ENCODE results near the gene CD247. TPM values are rescaled to one million over a fixed set of nuclear protein-coding genes. Genes with fewer than 3 reads are reported as not detected.

Gene CD247
- total and polyA plus RNA-seq, 9 of the 15 experiments (the other 6 are each of a cell fraction or from before 2014, with no cell fraction given) = 0.08 to 0.42 (median 0.28) TPM; not detected in 5

- H3K79me2 ChIP-seq (ENCODE audit: control insufficient read depth, insufficient read depth, low read length) = no peaks in the 10 kb centered on the region
- no peak overlapping the region for H3K4me2 ChIP-seq (ENCODE audit: insufficient read depth, low read length)
- WGBS (ENCODE audit: insufficient coverage, low coverage, missing lambda C conversion rate) = 50% methylated on average over 5 of the region's 5 CpGs
- ATAC-seq (no peak), FAIRE-seq (no peak), DNase-seq (ENCODE audit: extremely low read depth in 1 of 4, low spot score in 3 of 4) (no peak)
- no TSS peak for BruUV-seq (replicated peaks)
- H4K20me1 ChIP-seq (replicated peaks; ENCODE audit: control insufficient read depth, insufficient read depth, low read length) = no peaks in the 10 kb centered on the region
- in situ Hi-C loops (cut with MboI) = no loop called here
- intact Hi-C loops (cut with micrococcal nuclease) = no loop called here
- H3K27me3 ChIP-seq (ENCODE audit: control insufficient read depth in 2 of 2, insufficient read depth in 2 of 2, low read length in 2 of 2) = no peaks in the 10 kb centered on the region
- POLR2A ChIA-PET = no interaction called here
- TF ChIP-seq ZNF311 (CRISPR knock-in tag; IDR thresholded peaks at IDR 0.05) (no peak), TFE3 (CRISPR knock-in tag; IDR thresholded peaks at IDR 0.05) (peak; percentile 70)
- no peak overlapping the region for H3K4me3 ChIP-seq
- no peaks in the 10 kb centered on the region for H3K36me3 ChIP-seq (ENCODE audit: control insufficient read depth, insufficient read depth, low read length)
- H3K9me3 ChIP-seq (replicated peaks; ENCODE audit: control insufficient read depth, insufficient read depth, low read depth, low read length) = no peaks in the 10 kb centered on the region
- no peaks in the 10 kb centered on the region for H3K9me1 ChIP-seq (ENCODE audit: control insufficient read depth, insufficient read depth, low read length)
- H3K27ac ChIP-seq (ENCODE audit: extremely low read depth, low read depth, low read length) = no peak overlapping the region
- no peak overlapping the region for H3K9ac ChIP-seq (ENCODE audit: insufficient read depth in 1 of 2, low read depth in 2 of 2, low read length in 2 of 2)
- CTCF ChIA-PET (ENCODE audit: low intra/inter-chr PET ratio) = interaction anchor here (0.5 kb wide), 1 partner anchor 424 kb away, joined by 4 read pairs; no protein-coding TSS in a partner anchor
- H3K4me1 ChIP-seq (replicated peaks in 1 of 2; ENCODE audit: control insufficient read depth in 2 of 2, insufficient read depth in 2 of 2, low read length in 2 of 2) = peaks cover 10 to 18% of the 10 kb centered on the region in 2 experiments; a peak in 4 of 5 replicates
- H2AFZ ChIP-seq (ENCODE audit: low read depth, low read length) = no peak overlapping the region
Observed at GRCh38 chr1:167522246-167522645, 3.9 kb upstream of the CD247 start.

- no peak overlapping the region for H3K4me3 ChIP-seq
- no peak overlapping the region for H3K4me2 ChIP-seq (ENCODE audit: insufficient read depth, low read length)
- ChIA-PET CTCF (ENCODE audit: low intra/inter-chr PET ratio) (interaction anchor here (0.7 kb wide), 2 partner anchors 27 to 167 kb away, joined by 3 read pairs; no protein-coding TSS in a partner anchor), POLR2A (no interaction called here)
- in situ Hi-C loops (cut with MboI) = no loop called here
- no peak overlapping the region for H3K27ac ChIP-seq (ENCODE audit: extremely low read depth, low read depth, low read length)
- no TSS peak for BruUV-seq (replicated peaks)
- no peaks in the 10 kb centered on the region for H3K27me3 ChIP-seq (ENCODE audit: control insufficient read depth in 2 of 2, insufficient read depth in 2 of 2, low read length in 2 of 2)
- peak in 1 of 4 experiments; percentile 33 for DNase-seq (ENCODE audit: extremely low read depth in 1 of 4, low spot score in 3 of 4)
- no peaks in the 10 kb centered on the region for H3K79me2 ChIP-seq (ENCODE audit: control insufficient read depth, insufficient read depth, low read length)
- H3K4me1 ChIP-seq (replicated peaks in 1 of 2; ENCODE audit: control insufficient read depth in 2 of 2, insufficient read depth in 2 of 2, low read length in 2 of 2) = peaks cover 9 to 12% of the 10 kb centered on the region in 2 experiments; a peak in 4 of 5 replicates
- no peaks in the 10 kb centered on the region for H3K9me3 ChIP-seq (replicated peaks; ENCODE audit: control insufficient read depth, insufficient read depth, low read depth, low read length)
- no peak overlapping the region for H3K9ac ChIP-seq (ENCODE audit: insufficient read depth in 1 of 2, low read depth in 2 of 2, low read length in 2 of 2)
- no peak for FAIRE-seq
- H3K36me3 ChIP-seq (ENCODE audit: control insufficient read depth, insufficient read depth, low read length) = no peaks in the 10 kb centered on the region
- H4K20me1 ChIP-seq (replicated peaks; ENCODE audit: control insufficient read depth, insufficient read depth, low read length) = no peaks in the 10 kb centered on the region
- no peak overlapping the region for H2AFZ ChIP-seq (ENCODE audit: low read depth, low read length)
- H3K9me1 ChIP-seq (ENCODE audit: control insufficient read depth, insufficient read depth, low read length) = no peaks in the 10 kb centered on the region
- no peak for ATAC-seq
- intact Hi-C loops (cut with micrococcal nuclease) = loop anchor here (2.0 kb wide), 1 partner anchor 36 kb away; no protein-coding TSS in a partner anchor
- 0 out of 4 replicates have a peak, but pooled peaks of 1 of the 2 experiments have one; percentile 22 for TF ChIP-seq FOXK2 (conservative IDR thresholded peaks at IDR 0.05 in 1 of 2, IDR thresholded peaks at IDR 0.05 in 1 of 2; ENCODE audit: low read depth in 2 of 2)
- TF ChIP-seq ILK (tag; IDR thresholded peaks at IDR 0.05; ENCODE audit: borderline replicate concordance, low read depth) = no peak
- TF ChIP-seq, protein P1, sequence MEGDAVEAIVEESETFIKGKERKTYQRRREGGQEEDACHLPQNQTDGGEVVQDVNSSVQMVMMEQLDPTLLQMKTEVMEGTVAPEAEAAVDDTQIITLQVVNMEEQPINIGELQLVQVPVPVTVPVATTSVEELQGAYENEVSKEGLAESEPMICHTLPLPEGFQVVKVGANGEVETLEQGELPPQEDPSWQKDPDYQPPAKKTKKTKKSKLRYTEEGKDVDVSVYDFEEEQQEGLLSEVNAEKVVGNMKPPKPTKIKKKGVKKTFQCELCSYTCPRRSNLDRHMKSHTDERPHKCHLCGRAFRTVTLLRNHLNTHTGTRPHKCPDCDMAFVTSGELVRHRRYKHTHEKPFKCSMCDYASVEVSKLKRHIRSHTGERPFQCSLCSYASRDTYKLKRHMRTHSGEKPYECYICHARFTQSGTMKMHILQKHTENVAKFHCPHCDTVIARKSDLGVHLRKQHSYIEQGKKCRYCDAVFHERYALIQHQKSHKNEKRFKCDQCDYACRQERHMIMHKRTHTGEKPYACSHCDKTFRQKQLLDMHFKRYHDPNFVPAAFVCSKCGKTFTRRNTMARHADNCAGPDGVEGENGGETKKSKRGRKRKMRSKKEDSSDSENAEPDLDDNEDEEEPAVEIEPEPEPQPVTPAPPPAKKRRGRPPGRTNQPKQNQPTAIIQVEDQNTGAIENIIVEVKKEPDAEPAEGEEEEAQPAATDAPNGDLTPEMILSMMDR (IDR thresholded peaks at IDR 0.05 in 2 of 3, conservative IDR thresholded peaks at IDR 0.05 in 1 of 3; ENCODE audit: insufficient read depth in 2 of 3, low read depth in 1 of 3, low read length in 3 of 3) = peak; percentile 32 to 46 (median 38); a peak in 3 of 6 replicates
- no peak for TF ChIP-seq ELF4 (CRISPR knock-in tag; IDR thresholded peaks at IDR 0.05)
- no peak for TF ChIP-seq KLF16 (IDR thresholded peaks at IDR 0.05)
- no peak for TF ChIP-seq MAFF (IDR thresholded peaks at IDR 0.05; ENCODE audit: low read length)
- TF ChIP-seq RAD21 (CRISPR knock-in tag; conservative IDR thresholded peaks at IDR 0.05 in 1 of 2, IDR thresholded peaks at IDR 0.05 in 1 of 2) = peak; percentile 17 to 69; a peak in 3 of 4 replicates
- TF ChIP-seq ZNF586 (CRISPR knock-in tag; conservative IDR thresholded peaks at IDR 0.05) = no peak
Observed at GRCh38 chr1:167520711-167521206, 2.4 kb upstream of the CD247 start.
